ENCODE data around the gene NAV2. TPM values are rescaled to one million over a fixed set of nuclear protein-coding genes. Genes with fewer than 3 reads are reported as not detected.

Gene NAV2
- total and polyA plus RNA-seq, 9 donors, result 25.7 to 70.6 (median 46.1) TPM

- Histone ChIP-seq H3K4me3 (ENCODE audit: low read length) (no peak overlapping the region), H3K4me1 (ENCODE audit: control insufficient read depth, insufficient read depth, low read length) (peaks cover 6% of the 10 kb centered on the region), H3K27ac (ENCODE audit: low read length) (no peak overlapping the region), H3K27me3 (ENCODE audit: control insufficient read depth, insufficient read depth, low read length) (peaks cover 16% of the 10 kb centered on the region), H3K36me3 (ENCODE audit: control insufficient read depth, insufficient read depth, low read length) (no peaks in the 10 kb centered on the region), H3K9me3 (replicated peaks; ENCODE audit: control insufficient read depth, low read depth, low read length) (no peaks in the 10 kb centered on the region)
- DNase-seq, result no peak
- WGBS (ENCODE audit: insufficient coverage), result 94% methylated on average over 2 of the region's 5 CpGs
These were observed 422.5 kb downstream of the NAV2 start for GRCh38 chr11:20134991-20135736.

GRCh38 chr11:20137637-20138036 lies 425.0 kb downstream of the NAV2 start:
- no peak overlapping the region for H3K27ac ChIP-seq (ENCODE audit: low read length)
- H3K4me3 ChIP-seq (ENCODE audit: low read length), result no peak overlapping the region
- no peak for DNase-seq
- H3K4me1 ChIP-seq (ENCODE audit: control insufficient read depth, insufficient read depth, low read length), result no peaks in the 10 kb centered on the region
- no peaks in the 10 kb centered on the region for H3K27me3 ChIP-seq (ENCODE audit: control insufficient read depth, insufficient read depth, low read length)
- H3K9me3 ChIP-seq (replicated peaks; ENCODE audit: control insufficient read depth, low read depth, low read length), result no peaks in the 10 kb centered on the region
- no peaks in the 10 kb centered on the region for H3K36me3 ChIP-seq (ENCODE audit: control insufficient read depth, insufficient read depth, low read length)

GRCh38 chr11:20138707-20139106 lies 426.1 kb downstream of the NAV2 start:
- WGBS (ENCODE audit: insufficient coverage), result 60% methylated on average over 2 of the region's 4 CpGs
- H3K9me3 ChIP-seq (replicated peaks; ENCODE audit: control insufficient read depth, low read depth, low read length), result no peaks in the 10 kb centered on the region
- no peak overlapping the region for H3K4me3 ChIP-seq (ENCODE audit: low read length)
- H3K36me3 ChIP-seq (ENCODE audit: control insufficient read depth, insufficient read depth, low read length), result no peaks in the 10 kb centered on the region
- no peak for DNase-seq
- no peak overlapping the region for H3K27ac ChIP-seq (ENCODE audit: low read length)
- H3K27me3 ChIP-seq (ENCODE audit: control insufficient read depth, insufficient read depth, low read length), result no peaks in the 10 kb centered on the region
- no peaks in the 10 kb centered on the region for H3K4me1 ChIP-seq (ENCODE audit: control insufficient read depth, insufficient read depth, low read length)

DNA sequence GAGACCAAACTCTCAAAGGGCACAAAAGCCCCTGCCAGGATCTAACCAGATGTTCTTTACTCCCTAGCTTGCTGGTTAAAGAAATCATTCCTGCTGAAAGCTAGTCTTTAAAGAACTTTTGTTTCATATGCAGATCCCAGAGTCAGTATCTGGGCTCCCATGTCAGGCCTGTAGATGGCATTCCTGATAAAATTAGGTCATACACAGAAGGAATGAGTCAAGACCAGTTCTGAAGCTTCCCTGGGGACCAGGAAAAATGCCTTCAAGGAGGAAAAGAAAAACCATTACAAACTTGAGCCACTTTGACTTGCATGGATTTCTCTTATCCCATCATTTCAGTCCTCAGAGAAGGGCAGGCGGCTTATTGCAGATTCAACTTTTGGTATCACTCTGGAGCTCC lies 441.7 kb downstream of the NAV2 start:
- no peak for DNase-seq
- Histone ChIP-seq H3K4me1 (ENCODE audit: control insufficient read depth, insufficient read depth, low read length) (peaks cover 14% of the 10 kb centered on the region), H3K27ac (ENCODE audit: low read length) (no peak overlapping the region), H3K4me3 (ENCODE audit: low read length) (no peak overlapping the region), H3K9me3 (replicated peaks; ENCODE audit: control insufficient read depth, low read depth, low read length) (no peaks in the 10 kb centered on the region), H3K27me3 (ENCODE audit: control insufficient read depth, insufficient read depth, low read length) (peaks cover 46% of the 10 kb centered on the region), H3K36me3 (ENCODE audit: control insufficient read depth, insufficient read depth, low read length) (no peaks in the 10 kb centered on the region)
- no CpG with 5 or more reads among the region's 1 CpG for WGBS (ENCODE audit: insufficient coverage)

GRCh38 chr11:20155683-20156279 lies 443.1 kb downstream of the NAV2 start:
- Histone ChIP-seq H3K4me3 (ENCODE audit: low read length) (no peak overlapping the region), H3K36me3 (ENCODE audit: control insufficient read depth, insufficient read depth, low read length) (no peaks in the 10 kb centered on the region), H3K27me3 (ENCODE audit: control insufficient read depth, insufficient read depth, low read length) (peaks cover 58% of the 10 kb centered on the region), H3K4me1 (ENCODE audit: control insufficient read depth, insufficient read depth, low read length) (peaks cover 14% of the 10 kb centered on the region), H3K9me3 (replicated peaks; ENCODE audit: control insufficient read depth, low read depth, low read length) (no peaks in the 10 kb centered on the region), H3K27ac (ENCODE audit: low read length) (no peak overlapping the region)
- no peak for DNase-seq
- 3% methylated on average over 14 of the region's 19 CpGs for WGBS (ENCODE audit: insufficient coverage)

DNA sequence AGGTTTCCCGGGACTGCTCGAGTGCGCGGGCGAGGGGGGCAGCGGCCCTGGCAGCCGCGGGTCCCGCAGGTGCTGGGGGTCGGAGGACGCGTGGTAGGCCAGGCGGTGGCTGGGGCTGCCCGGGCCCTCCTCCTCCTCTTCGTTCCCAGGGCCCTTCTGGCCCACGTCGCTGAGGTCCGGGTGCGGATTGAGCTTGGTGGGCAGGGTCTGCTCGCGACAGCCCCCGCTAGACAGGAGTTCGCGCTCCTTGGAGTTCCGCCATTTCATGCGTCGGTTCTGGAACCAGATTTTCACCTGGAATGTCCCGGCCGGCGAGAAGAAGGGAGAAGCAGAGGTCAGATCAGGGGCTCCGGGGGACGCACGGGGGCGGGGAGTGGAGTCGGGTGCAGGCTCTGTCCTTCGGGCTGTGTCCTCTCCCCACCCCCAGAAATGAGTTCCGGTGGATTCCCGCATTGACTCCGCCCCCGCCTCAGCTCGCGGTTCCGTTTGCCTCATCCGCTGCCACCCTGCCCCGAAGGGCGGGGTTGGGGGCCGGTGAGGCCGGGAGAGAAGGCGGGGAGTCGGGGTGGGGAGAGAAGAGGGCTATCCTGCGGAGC lies 443.7 kb downstream of the NAV2 start:
- H3K4me1 ChIP-seq (ENCODE audit: control insufficient read depth, insufficient read depth, low read length), result peaks cover 19% of the 10 kb centered on the region
- no peaks in the 10 kb centered on the region for H3K9me3 ChIP-seq (replicated peaks; ENCODE audit: control insufficient read depth, low read depth, low read length)
- peak overlapping the region; percentile 13 for H3K27ac ChIP-seq (ENCODE audit: low read length)
- no peak for DNase-seq
- peaks cover 64% of the 10 kb centered on the region for H3K27me3 ChIP-seq (ENCODE audit: control insufficient read depth, insufficient read depth, low read length)
- H3K36me3 ChIP-seq (ENCODE audit: control insufficient read depth, insufficient read depth, low read length), result no peaks in the 10 kb centered on the region
- H3K4me3 ChIP-seq (ENCODE audit: low read length), result peak overlapping the region; percentile 32
- WGBS (ENCODE audit: insufficient coverage), result 6% methylated on average over 32 of the region's 51 CpGs

GRCh38 chr11:20156876-20157613 lies 444.4 kb downstream of the NAV2 start:
- Histone ChIP-seq H3K36me3 (ENCODE audit: control insufficient read depth, insufficient read depth, low read length) (no peaks in the 10 kb centered on the region), H3K9me3 (replicated peaks; ENCODE audit: control insufficient read depth, low read depth, low read length) (no peaks in the 10 kb centered on the region), H3K4me3 (ENCODE audit: low read length) (peak overlapping the region; percentile 32), H3K27me3 (ENCODE audit: control insufficient read depth, insufficient read depth, low read length) (peaks cover 70% of the 10 kb centered on the region), H3K4me1 (ENCODE audit: control insufficient read depth, insufficient read depth, low read length) (peaks cover 19% of the 10 kb centered on the region), H3K27ac (ENCODE audit: low read length) (no peak overlapping the region)
- DNase-seq, result no peak
- WGBS (ENCODE audit: insufficient coverage), result 2% methylated on average over 20 of the region's 45 CpGs

DNA sequence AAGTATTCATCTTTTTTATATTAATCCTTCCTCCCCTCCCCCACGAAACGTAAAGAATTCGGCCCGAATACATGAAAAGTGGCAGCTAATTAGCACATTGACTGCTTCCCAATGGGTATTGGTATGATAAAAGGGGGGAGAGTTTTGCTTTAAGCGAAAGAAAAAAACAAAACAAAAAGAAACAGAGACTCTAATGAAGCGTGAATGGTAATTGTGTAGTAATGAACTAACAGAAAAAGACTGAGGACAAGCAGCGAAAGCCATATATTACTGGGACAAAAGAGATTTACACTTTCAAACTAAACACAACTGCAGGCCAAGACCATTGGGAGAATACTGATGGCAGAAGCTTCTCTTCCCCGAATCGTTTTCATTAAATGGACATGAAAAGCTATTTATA lies 445.1 kb downstream of the NAV2 start:
- H3K4me3 ChIP-seq (ENCODE audit: low read length), result peak overlapping the region; percentile 32
- WGBS (ENCODE audit: insufficient coverage), result no CpG with 5 or more reads among the region's 9 CpGs

GRCh38 chr11:20158597-20159257 lies 446.1 kb downstream of the NAV2 start:
- H3K36me3 ChIP-seq (ENCODE audit: control insufficient read depth, insufficient read depth, low read length), result no peaks in the 10 kb centered on the region
- peaks cover 24% of the 10 kb centered on the region for H3K4me1 ChIP-seq (ENCODE audit: control insufficient read depth, insufficient read depth, low read length)
- peaks cover 86% of the 10 kb centered on the region for H3K27me3 ChIP-seq (ENCODE audit: control insufficient read depth, insufficient read depth, low read length)
- H3K4me3 ChIP-seq (ENCODE audit: low read length), result peak overlapping the region; percentile 42
- WGBS (ENCODE audit: insufficient coverage), result 3% methylated on average over 32 of the region's 33 CpGs
- peak; percentile 88 for DNase-seq
- H3K27ac ChIP-seq (ENCODE audit: low read length), result peak overlapping the region; percentile 57
- no peaks in the 10 kb centered on the region for H3K9me3 ChIP-seq (replicated peaks; ENCODE audit: control insufficient read depth, low read depth, low read length)

More for the DNA sequence above, 445.1 kb downstream of the NAV2 start:
- peaks cover 21% of the 10 kb centered on the region for H3K4me1 ChIP-seq (ENCODE audit: control insufficient read depth, insufficient read depth, low read length)
- DNase-seq, result no peak
- peaks cover 77% of the 10 kb centered on the region for H3K27me3 ChIP-seq (ENCODE audit: control insufficient read depth, insufficient read depth, low read length)
- H3K27ac ChIP-seq (ENCODE audit: low read length), result no peak overlapping the region
- no peaks in the 10 kb centered on the region for H3K9me3 ChIP-seq (replicated peaks; ENCODE audit: control insufficient read depth, low read depth, low read length)
- H3K36me3 ChIP-seq (ENCODE audit: control insufficient read depth, insufficient read depth, low read length), result no peaks in the 10 kb centered on the region
